IMR-90 (cell line): ENCODE results near the gene GSE1. TPM values are rescaled to one million over a fixed set of nuclear protein-coding genes. Genes with fewer than 3 reads are reported as not detected.

Experiments used
- ATAC-seq: fragments of 200-7000 bp; cut with Tn5 transposase; 2 replicates; pipeline ENCODE4 v1.9.1; 2020; ENCODE audit warnings: low read depth, mild to moderate bottlenecking, moderate library complexity
- BruUV-seq: library from RNA; stranded (reverse); fragments of 400-500 nt; replicated peaks from 2 replicates; lab custom pipeline; 2021; lab: Mats Ljungman, UMichigan
- CTCF ChIA-PET: fragments of 300-600 bp; formaldehyde crosslinking; extraction: SDS; loops from one replicate; lab custom pipeline; 2021; ENCODE audit warnings: antibody characterized with exemption; lab: Yijun Ruan, JAX
- POLR2A ChIA-PET: fragments of 300-600 bp; sonication (Branson Sonifier 250); formaldehyde crosslinking; loops from one replicate; lab custom pipeline; 2022; ENCODE audit warnings: antibody characterized with exemption; ENCODE audit not compliant: unreplicated experiment; lab: Charles Lee
- DNase-seq: peaks from one replicate; pipeline ENCODE4 v3.0.0; 2013
- H2AFZ ChIP-seq: replicated peaks from 2 replicates; pipeline ENCODE3; 2013; ENCODE audit warnings: low read length, mild to moderate bottlenecking; ENCODE audit not compliant: poor library complexity
- H2AK5ac ChIP-seq: 2 replicates; pipeline ENCODE4 v1.6.1; 2013; ENCODE audit warnings: low read depth, low read length, inconsistent platforms
- H2AK9ac ChIP-seq: replicated peaks from 2 replicates; pipeline ENCODE3; 2013; ENCODE audit warnings: mild to moderate bottlenecking, low read depth, low read length, moderate library complexity; ENCODE audit not compliant: poor library complexity
- H2BK120ac ChIP-seq: 2 replicates; pipeline ENCODE4 v1.6.1; 2013; ENCODE audit warnings: low read depth, low read length, inconsistent platforms
- H2BK15ac ChIP-seq: 3 replicates; pipeline ENCODE4 v1.6.1; 2013; ENCODE audit warnings: low read depth, low read length, inconsistent platforms
- H2BK20ac ChIP-seq: 2 replicates; pipeline ENCODE4 v1.6.1; 2013; ENCODE audit warnings: low read depth, mild to moderate bottlenecking, inconsistent platforms, low read length, moderate library complexity
- H2BK5ac ChIP-seq: 2 replicates; pipeline ENCODE4 v1.6.1; 2013; ENCODE audit warnings: mild to moderate bottlenecking, low read depth, low read length, inconsistent platforms; ENCODE audit not compliant: poor library complexity, severe bottlenecking
- H3K14ac ChIP-seq: replicated peaks from 2 replicates; pipeline ENCODE4 v1.6.1; 2013; ENCODE audit warnings: low read depth, low read length, inconsistent platforms
- H3K18ac ChIP-seq: 2 replicates; pipeline ENCODE4 v1.6.1; 2013; ENCODE audit warnings: low read depth, low read length, control low read depth
- H3K23ac ChIP-seq: 2 replicates; pipeline ENCODE4 v1.6.1; 2013; ENCODE audit warnings: low read depth, low read length, inconsistent platforms
- H3K27ac ChIP-seq: 2 replicates; pipeline ENCODE4 v1.5.1; 2013; ENCODE audit warnings: mild to moderate bottlenecking, control low read depth, low read length; ENCODE audit not compliant: insufficient read depth
- H3K27me3 ChIP-seq: 2 replicates; pipeline ENCODE4 v1.6.1; 2013; ENCODE audit warnings: low read length; ENCODE audit not compliant: control insufficient read depth, insufficient read depth
- H3K36me3 ChIP-seq: 2 replicates; pipeline ENCODE4 v1.6.1; 2013; ENCODE audit warnings: low read length, mixed read lengths; ENCODE audit not compliant: control insufficient read depth, insufficient read depth
- H3K4ac ChIP-seq: 2 replicates; pipeline ENCODE4 v1.6.1; 2013; ENCODE audit warnings: low read depth, low read length, inconsistent platforms
- H3K4me1 ChIP-seq: 2 replicates; pipeline ENCODE4 v1.6.1; 2013; ENCODE audit warnings: low read length, mixed read lengths; ENCODE audit not compliant: control insufficient read depth, insufficient read depth
- H3K4me2 ChIP-seq: 2 replicates; pipeline ENCODE4 v1.6.1; 2013; ENCODE audit warnings: low read depth, mild to moderate bottlenecking, control low read depth, low read length, moderate library complexity
- H3K4me3 ChIP-seq: 2 replicates; pipeline ENCODE4 v1.5.1; 2013; ENCODE audit warnings: low read depth, mild to moderate bottlenecking, control low read depth, low read length, moderate library complexity; ENCODE audit not compliant: insufficient read depth
- H3K56ac ChIP-seq: 2 replicates; pipeline ENCODE4 v1.6.1; 2013; ENCODE audit warnings: low read length, inconsistent platforms; ENCODE audit not compliant: insufficient read depth; ENCODE audit errors: extremely low read depth
- H3K79me1 ChIP-seq, 2 experiments: 2 replicates each; pipeline ENCODE4 v1.6.1; 2013; ENCODE audit warnings: low read length in 2 of 2, inconsistent platforms in 1 of 2, low read depth in 1 of 2
- H3K9ac ChIP-seq: 2 replicates; pipeline ENCODE4 v1.6.1; 2013; ENCODE audit warnings: low read depth, low read length, control low read depth
- H3K9me1 ChIP-seq: 2 replicates; pipeline ENCODE4 v1.6.1; 2013; ENCODE audit warnings: low read length, inconsistent platforms; ENCODE audit not compliant: insufficient read depth
- H3K9me3 ChIP-seq: 2 replicates; pipeline ENCODE4 v1.6.1; 2013; ENCODE audit warnings: low read length; ENCODE audit not compliant: control insufficient read depth, insufficient read depth
- H4K20me1 ChIP-seq: 2 replicates; pipeline ENCODE4 v1.6.1; 2013; ENCODE audit warnings: low read length, inconsistent platforms; ENCODE audit not compliant: insufficient read depth
- H4K5ac ChIP-seq: 2 replicates; pipeline ENCODE4 v1.6.1; 2013; ENCODE audit warnings: mild to moderate bottlenecking, low read depth, low read length, control low read depth
- H4K8ac ChIP-seq, 2 experiments: 2 replicates each; pipeline ENCODE4 v1.6.1; 2013; ENCODE audit warnings: low read depth in 2 of 2, low read length in 2 of 2, control low read depth in 1 of 2, inconsistent platforms in 1 of 2
- H4K91ac ChIP-seq: 2 replicates; pipeline ENCODE4 v1.6.1; 2013; ENCODE audit warnings: low read depth, low read length, inconsistent platforms; ENCODE audit not compliant: insufficient read depth
- BHLHE40 ChIP-seq: fragments of 150-350 bp; IDR thresholded peaks from 2 replicates; pipeline ENCODE4 v1.6.1; 2016; ENCODE audit warnings: mild to moderate bottlenecking, low read depth, low read length
- CEBPB ChIP-seq: IDR thresholded peaks from 2 replicates; pipeline ENCODE4 v1.6.1; 2012; ENCODE audit warnings: low read depth, low read length, improper control_type of control experiment
- CTCF ChIP-seq: conservative IDR thresholded peaks from 2 replicates; pipeline ENCODE4 v1.5.1; 2012; ENCODE audit warnings: mild to moderate bottlenecking, low read depth, low read length, improper control_type of control experiment
- ELK1 ChIP-seq: fragments of 150-350 bp; IDR thresholded peaks from 2 replicates; pipeline ENCODE4 v1.6.1; 2016; ENCODE audit warnings: low read depth, mild to moderate bottlenecking, low read length, moderate library complexity, borderline replicate concordance
- MAFK ChIP-seq: IDR thresholded peaks from 2 replicates; pipeline ENCODE4 v1.6.1; 2012; ENCODE audit warnings: low read depth, low read length, improper control_type of control experiment
- MAZ ChIP-seq: IDR thresholded peaks from 2 replicates; pipeline ENCODE4 v1.6.1; 2012; ENCODE audit warnings: low read depth, mild to moderate bottlenecking, low read length, improper control_type of control experiment, moderate library complexity, borderline replicate concordance
- MXI1 ChIP-seq: IDR thresholded peaks from 2 replicates; pipeline ENCODE4 v1.6.1; 2012; ENCODE audit warnings: low read depth, mild to moderate bottlenecking, low read length, moderate library complexity, borderline replicate concordance
- NFE2L2 ChIP-seq: fragments of 150-350 bp; IDR thresholded peaks from 2 replicates; pipeline ENCODE4 v1.6.1; 2016; ENCODE audit warnings: low read depth, mild to moderate bottlenecking, low read length
- POLR2A ChIP-seq: IDR thresholded peaks from 2 replicates; pipeline ENCODE4 v1.6.1; 2012; ENCODE audit warnings: mild to moderate bottlenecking, low read depth, low read length
- RCOR1 ChIP-seq: IDR thresholded peaks from 2 replicates; pipeline ENCODE4 v1.6.1; 2012; ENCODE audit warnings: mild to moderate bottlenecking, low read length, improper control_type of control experiment; ENCODE audit not compliant: insufficient replicate concordance
- RFX5 ChIP-seq: IDR thresholded peaks from 2 replicates; pipeline ENCODE4 v1.8.0; 2012; ENCODE audit warnings: low read depth, mild to moderate bottlenecking, low read length, moderate library complexity
- USF2 ChIP-seq: fragments of 150-350 bp; IDR thresholded peaks from 2 replicates; pipeline ENCODE4 v1.6.1; 2017; ENCODE audit warnings: mild to moderate bottlenecking, antibody characterized with exemption, low read length, low read depth
- WGBS, 2 experiments: methylation state at CpG; one replicate each; pipeline versions ENCODE4 v1.1.5 to v1.1.7; 2013; ENCODE audit warnings: missing lambda C conversion rate in 2 of 2; ENCODE audit not compliant: insufficient read length in 1 of 2; ENCODE audit errors: extremely low coverage in 2 of 2; 5-methylcytosine and 5-hydroxymethylcytosine counted together
- dilution Hi-C: fragments of 300-500 bp; cut with HindIII; formaldehyde crosslinking; loops from one replicate; pipeline ENCODE4 v1.14.3; 2018; ENCODE audit warnings: low sequenced_read_pairs; ENCODE audit not compliant: unreplicated experiment
- in situ Hi-C: fragments of 300-500 bp; cut with MboI; formaldehyde crosslinking; loops from 3 replicates; pipeline ENCODE4 v1.14.3; 2019; ENCODE audit warnings: low sequenced_read_pairs, inconsistent platforms, mixed read lengths
- intact Hi-C: fragments of 100-400 bp; cut with micrococcal nuclease; formaldehyde crosslinking; loops from 2 replicates; pipeline ENCODE4 v1.10.0; 2022
- polyA plus RNA-seq, 3 experiments: library from polyadenylated mRNA; depleted of rRNA; stranded (reverse); fragments of >200 nt; gene quantifications; 2 replicates each; pipeline ENCODE4 v1.2.3, GENCODE V29; 2012; ENCODE audit warnings: low replicate concordance in 1 of 3
- total RNA-seq: library from RNA; depleted of rRNA; stranded (reverse); fragments of >200 nt; gene quantifications from 2 replicates; pipeline ENCODE4 v1.2.3, GENCODE V29; 2012

Gene GSE1
- total and polyA plus RNA-seq, 2 of the 4 experiments (the other 2 are of a cell fraction): 14.9 to 25.5 TPM

GRCh38 chr16:85638695-85639409 lies 25.7 kb downstream of the GSE1 start:
- H3K4me1 ChIP-seq: peaks cover 2% of the 10 kb centered on the region; the same call in 1 of the 2 replicates
- H3K18ac ChIP-seq: no peak overlapping the region
- CTCF ChIA-PET: no interaction called here
- peaks cover 12 to 35% of the 10 kb centered on the region in 2 experiments; a peak in 3 of 4 replicates for H3K79me1 ChIP-seq
- no peak overlapping the region for H3K4me2 ChIP-seq
- no peak overlapping the region for H2BK5ac ChIP-seq
- no peak overlapping the region for H2AK9ac ChIP-seq
- H2AK5ac ChIP-seq: no peak overlapping the region
- POLR2A ChIA-PET: no interaction called here
- no peak overlapping the region for H4K91ac ChIP-seq
- H4K20me1 ChIP-seq: peaks cover 97% of the 10 kb centered on the region
- no peak overlapping the region for H3K4me3 ChIP-seq
- in situ Hi-C loops: no loop called here
- H2AFZ ChIP-seq: no peak overlapping the region
- 100% methylated on average over 5 of the region's 26 CpGs; no CpG with 5 or more reads in 1 of the 2 experiments for WGBS, 2 experiments
- no peak overlapping the region for H3K56ac ChIP-seq
- no peak overlapping the region for H3K27ac ChIP-seq
- no peak overlapping the region for H4K8ac ChIP-seq
- no peak overlapping the region for H2BK15ac ChIP-seq
- no peak overlapping the region for H3K23ac ChIP-seq
- no peak overlapping the region for H3K9ac ChIP-seq
- H3K27me3 ChIP-seq: no peaks in the 10 kb centered on the region
- no peaks in the 10 kb centered on the region for H3K9me3 ChIP-seq
- H4K5ac ChIP-seq: no peak overlapping the region
- H3K14ac ChIP-seq: no peak overlapping the region
- no peak overlapping the region for H2BK120ac ChIP-seq
- H3K4ac ChIP-seq: no peak overlapping the region
- BruUV-seq: no TSS peak
- DNase-seq (no peak), ATAC-seq (no peak)
- dilution Hi-C loops: no loop called here
- H3K36me3 ChIP-seq: peaks cover 8% of the 10 kb centered on the region; the same call in 1 of the 2 replicates
- intact Hi-C loops: no loop called here
- no peak overlapping the region for H2BK20ac ChIP-seq
- H3K9me1 ChIP-seq: peaks cover 3% of the 10 kb centered on the region; the same call in 1 of the 2 replicates
- no peak for TF ChIP-seq CTCF
- no peak for TF ChIP-seq MAFK
- TF ChIP-seq USF2: no peak
- no peak for TF ChIP-seq ELK1
- TF ChIP-seq CEBPB: no peak
- TF ChIP-seq MXI1: no peak
- no peak for TF ChIP-seq POLR2A
- no peak for TF ChIP-seq MAZ
- no peak for TF ChIP-seq RFX5
- TF ChIP-seq RCOR1: no peak
- TF ChIP-seq BHLHE40: no peak
- TF ChIP-seq NFE2L2: no peak
